Measurements from ENCODE around the gene GRN.

GRCh38 chr17:44386182-44386525, 41.1 kb downstream of the GRN start:
- TF ChIP-seq CTCF (IDR thresholded peaks at IDR 0.05) (no peak), POLR2A (IDR thresholded peaks at IDR 0.05) (no peak), EP300 (IDR thresholded peaks at IDR 0.05) (no peak), POLR2AphosphoS5 (IDR thresholded peaks at IDR 0.05) (no peak)
